ENCODE results near the gene CRIM1. TPM values are rescaled to one million over a fixed set of nuclear protein-coding genes. Genes with fewer than 3 reads are reported as not detected.
A peak's percentile ranks its signal among the peaks of the same experiment; 100 is the strongest.
"Not testable (repeated sequence)": the region's sequence is repeated elsewhere in the genome, so short reads cannot be mapped to it uniquely, and the experiment has no call there.

Gene CRIM1
- 10 to 100 TPM in 11 of 12 donors, not detected in 1; 18.3 to 57.3 (median 22.6) TPM for polyA plus RNA-seq (ENCODE audit: insufficient read length in 12 of 12)
- long read RNA-seq, donor 1, full-length matches to known transcripts, result 3 of 104 reads
- long read RNA-seq, donor 1, partial matches to known transcripts, result 96 of 104 reads
- long read RNA-seq, donor 1, other reads (novel, unspliced or antisense), result 5 of 104 reads
- long read RNA-seq, donor 2, result 0 reads
- long read RNA-seq, donor 3, partial matches to known transcripts, result 18 of 18 reads
- long read RNA-seq, donor 3, other reads (novel, unspliced or antisense), result 0 of 18 reads
- long read RNA-seq, donor 4, result 0 reads
- long read RNA-seq, donor 5, full-length matches to known transcripts, result 1 of 253 reads
- long read RNA-seq, donor 5, partial matches to known transcripts, result 172 of 253 reads
- long read RNA-seq, donor 5, other reads (novel, unspliced or antisense), result 80 of 253 reads
- long read RNA-seq, donor 6, full-length matches to known transcripts, result 1 of 23 reads
- long read RNA-seq, donor 6, partial matches to known transcripts, result 8 of 23 reads
- long read RNA-seq, donor 6, other reads (novel, unspliced or antisense), result 14 of 23 reads
- long read RNA-seq, donor 7, full-length matches to known transcripts, result 1 of 1 reads
- long read RNA-seq, donor 7, partial matches to known transcripts, result 0 of 1 reads
- long read RNA-seq, donor 7, other reads (novel, unspliced or antisense), result 0 of 1 reads
- long read RNA-seq, donor 8, full-length matches to known transcripts, result 1 of 1 reads
- long read RNA-seq, donor 8, partial matches to known transcripts, result 0 of 1 reads
- long read RNA-seq, donor 8, other reads (novel, unspliced or antisense), result 0 of 1 reads
- long read RNA-seq, donor 9, partial matches to known transcripts, result 128 of 152 reads
- long read RNA-seq, donor 9, other reads (novel, unspliced or antisense), result 24 of 152 reads
- long read RNA-seq, donor 10, result 0 reads
- long read RNA-seq, donor 11, partial matches to known transcripts, result 111 of 116 reads
- long read RNA-seq, donor 11, other reads (novel, unspliced or antisense), result 5 of 116 reads

GRCh38 chr2:36355151-36355889 is at the start of gene CRIM1:
CRIM1 (plus strand) TSS chr2:36355778; CDS start chr2:36356293, 515 bp downstream.
- peak; percentile 87 for DNase-seq

GRCh38 chr2:36307441-36307840 is 48.1 kb upstream of the CRIM1 start:
- no peak for DNase-seq

- not testable (repeated sequence) for DNase-seq
These were observed 45.1 kb upstream of the CRIM1 start for GRCh38 chr2:36310444-36310843.

GRCh38 chr2:36318547-36318946 is 37.0 kb upstream of the CRIM1 start:
- no peak for DNase-seq

GRCh38 chr2:36322108-36322507 is 33.5 kb upstream of the CRIM1 start:
- DNase-seq, result peak; percentile 9

- DNase-seq, result no peak
These were observed 29.3 kb upstream of the CRIM1 start for GRCh38 chr2:36326286-36326685.

- no peak for DNase-seq
These were observed 26.3 kb upstream of the CRIM1 start for GRCh38 chr2:36329251-36329650.

GRCh38 chr2:36329746-36330472 is 25.7 kb upstream of the CRIM1 start:
- DNase-seq, result no peak

GRCh38 chr2:36330473-36331395 is 24.8 kb upstream of the CRIM1 start:
- no peak for DNase-seq

- DNase-seq, result no peak
These were observed 22.1 kb upstream of the CRIM1 start for GRCh38 chr2:36333350-36334012.

GRCh38 chr2:36335597-36335996 is 20.0 kb upstream of the CRIM1 start:
- DNase-seq, result no peak

- DNase-seq, result no peak
These were observed 19.3 kb upstream of the CRIM1 start for GRCh38 chr2:36336321-36336720.

- DNase-seq, result no peak
These were observed 18.2 kb upstream of the CRIM1 start for GRCh38 chr2:36337354-36337753.

- DNase-seq, result no peak
These were observed 17.3 kb upstream of the CRIM1 start for GRCh38 chr2:36338124-36338826.

- DNase-seq, result no peak
These were observed 16.8 kb upstream of the CRIM1 start for GRCh38 chr2:36338827-36339145.

- no peak for DNase-seq
These were observed 15.9 kb upstream of the CRIM1 start for GRCh38 chr2:36339607-36340218.

- no peak for DNase-seq
These were observed 12.0 kb upstream of the CRIM1 start for GRCh38 chr2:36343606-36344005.

GRCh38 chr2:36348721-36349120 is 6.9 kb upstream of the CRIM1 start:
- DNase-seq, result no peak

Data from muscle of arm (tissue), 14 donors.